ENCODE data around the gene PRMT1. TPM values are rescaled to one million over a fixed set of nuclear protein-coding genes. Genes with fewer than 3 reads are reported as not detected.

PRMT1 gene
- total RNA-seq, 1 donor from 2014 or later, result 103 TPM

DNA sequence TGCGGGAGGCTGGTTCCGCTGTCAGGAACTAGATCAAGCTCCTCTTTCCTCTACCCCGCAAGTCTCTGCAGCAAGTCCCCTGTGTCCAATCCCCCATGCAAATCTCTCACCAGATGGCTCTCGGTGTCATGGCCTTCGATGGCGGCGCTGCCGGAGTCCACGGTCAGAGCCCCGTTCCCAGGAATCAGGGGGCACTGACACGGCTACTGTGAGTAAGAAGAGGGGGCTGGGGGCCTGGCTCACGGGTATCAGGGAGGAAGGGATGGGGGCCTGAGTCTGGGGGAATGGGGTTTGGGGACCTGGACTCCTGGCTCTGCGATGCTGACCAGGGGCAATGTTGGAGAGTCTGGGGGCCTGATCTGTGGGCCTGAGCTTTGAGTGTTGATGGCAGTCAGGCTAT, 31.1 kb upstream of the PRMT1 start:
- DNase-seq (ENCODE audit: low spot score) (no peak), ATAC-seq (no peak)
- intact Hi-C loops (cut with DNase I), result no loop called here

DNA sequence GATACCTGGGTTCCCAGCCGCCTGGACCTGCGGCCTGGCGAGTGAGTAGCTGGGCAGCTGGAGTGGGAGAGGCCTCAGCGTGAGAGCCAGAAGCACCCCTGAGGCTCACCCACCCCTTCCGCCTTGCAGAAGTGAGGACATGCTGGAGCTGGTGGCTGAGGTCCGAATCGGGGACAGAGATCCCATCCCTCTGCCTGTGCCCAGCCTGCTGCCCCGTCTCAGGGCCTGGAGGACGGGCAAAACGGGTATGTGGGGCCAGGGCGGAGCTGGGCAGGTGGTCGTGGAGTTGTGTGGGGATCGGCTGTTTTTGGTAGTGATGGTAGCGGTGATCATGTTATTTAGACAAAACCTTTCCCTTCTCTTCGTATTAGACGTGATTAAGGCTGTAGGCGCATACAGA, 30.5 kb upstream of the PRMT1 start:
- intact Hi-C loops (cut with DNase I), result no loop called here
- DNase-seq (ENCODE audit: low spot score) (no peak), ATAC-seq (no peak)

DNA sequence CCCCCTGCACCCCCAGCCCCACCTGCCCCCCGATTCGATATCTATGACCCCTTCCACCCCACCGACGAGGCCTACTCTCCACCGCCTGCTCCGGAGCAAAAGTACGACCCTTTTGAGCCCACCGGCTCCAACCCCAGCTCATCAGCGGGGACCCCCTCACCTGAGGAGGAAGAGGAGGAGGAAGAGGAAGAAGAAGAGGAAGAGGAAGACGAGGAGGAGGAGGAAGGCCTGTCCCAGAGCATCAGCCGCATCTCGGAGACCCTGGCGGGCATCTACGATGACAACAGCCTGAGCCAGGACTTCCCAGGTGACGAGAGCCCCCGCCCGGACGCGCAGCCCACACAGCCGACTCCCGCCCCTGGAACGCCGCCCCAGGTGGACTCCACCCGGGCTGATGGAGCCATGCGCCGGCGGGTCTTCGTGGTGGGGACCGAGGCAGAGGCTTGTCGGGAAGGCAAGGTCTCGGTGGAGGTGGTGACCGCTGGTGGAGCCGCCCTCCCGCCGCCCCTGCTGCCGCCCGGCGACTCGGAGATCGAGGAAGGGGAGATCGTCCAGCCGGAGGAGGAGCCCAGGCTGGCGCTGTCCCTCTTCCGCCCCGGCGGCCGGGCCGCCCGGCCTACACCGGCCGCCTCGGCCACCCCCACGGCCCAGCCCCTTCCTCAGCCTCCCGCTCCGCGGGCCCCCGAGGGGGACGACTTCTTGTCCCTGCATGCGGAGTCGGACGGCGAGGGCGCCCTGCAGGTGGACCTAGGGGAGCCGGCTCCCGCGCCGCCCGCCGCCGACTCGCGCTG, 25.8 kb upstream of the PRMT1 start:
- ATAC-seq (no peak), DNase-seq (ENCODE audit: low spot score) (no peak)
- intact Hi-C loops (cut with DNase I), result no loop called here

GRCh38 chr19:49651820-49652550, 25.1 kb upstream of the PRMT1 start:
- no peak for DNase-seq (ENCODE audit: low spot score)
- no peak for ATAC-seq
- intact Hi-C loops (cut with DNase I), result no loop called here

DNA sequence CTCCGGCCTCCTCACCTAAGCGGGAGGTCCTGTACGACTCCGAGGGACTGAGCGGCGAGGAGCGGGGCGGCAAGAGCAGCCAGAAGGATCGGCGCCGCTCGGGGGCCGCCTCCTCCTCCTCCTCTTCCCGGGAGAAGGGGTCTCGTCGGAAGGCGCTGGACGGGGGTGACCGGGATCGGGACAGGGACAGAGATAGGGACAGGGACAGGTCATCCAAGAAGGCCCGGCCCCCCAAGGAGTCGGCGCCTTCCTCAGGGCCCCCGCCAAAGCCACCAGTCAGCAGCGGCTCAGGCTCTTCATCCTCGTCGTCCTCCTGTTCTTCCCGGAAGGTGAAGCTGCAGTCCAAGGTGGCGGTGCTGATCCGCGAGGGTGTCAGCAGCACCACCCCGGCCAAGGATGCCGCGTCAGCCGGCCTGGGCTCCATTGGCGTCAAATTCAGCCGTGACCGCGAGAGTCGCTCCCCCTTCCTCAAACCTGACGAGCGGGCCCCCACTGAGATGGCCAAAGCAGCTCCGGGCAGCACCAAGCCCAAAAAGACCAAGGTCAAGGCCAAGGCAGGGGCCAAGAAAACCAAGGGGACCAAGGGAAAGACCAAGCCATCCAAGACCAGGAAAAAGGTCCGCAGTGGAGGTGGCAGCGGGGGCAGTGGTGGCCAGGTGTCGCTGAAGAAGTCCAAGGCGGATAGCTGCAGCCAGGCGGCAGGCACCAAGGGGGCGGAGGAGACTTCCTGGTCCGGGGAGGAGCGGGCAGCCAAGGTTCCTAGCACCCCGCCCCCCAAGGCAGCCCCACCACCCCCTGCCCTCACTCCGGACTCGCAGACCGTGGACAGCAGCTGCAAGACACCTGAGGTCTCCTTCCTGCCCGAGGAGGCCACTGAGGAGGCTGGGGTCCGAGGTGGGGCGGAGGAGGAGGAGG, 24.3 kb upstream of the PRMT1 start:
- ATAC-seq (no peak), DNase-seq (ENCODE audit: low spot score) (no peak)
- intact Hi-C loops (cut with DNase I), result no loop called here

DNA sequence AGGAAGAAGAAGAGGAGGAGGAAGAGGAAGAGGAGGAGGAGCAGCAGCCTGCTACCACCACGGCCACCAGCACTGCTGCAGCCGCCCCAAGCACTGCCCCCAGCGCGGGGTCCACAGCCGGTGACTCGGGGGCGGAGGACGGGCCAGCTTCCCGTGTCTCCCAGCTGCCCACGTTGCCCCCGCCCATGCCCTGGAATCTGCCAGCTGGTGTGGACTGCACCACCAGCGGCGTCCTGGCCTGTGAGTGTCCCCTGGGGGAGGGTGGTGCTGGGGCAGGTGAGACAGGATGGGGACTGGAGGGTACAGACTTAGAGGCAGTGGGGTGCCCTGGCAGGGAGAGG, 23.6 kb upstream of the PRMT1 start:
- intact Hi-C loops (cut with DNase I), result no loop called here
- DNase-seq (ENCODE audit: low spot score) (no peak), ATAC-seq (no peak)

DNA sequence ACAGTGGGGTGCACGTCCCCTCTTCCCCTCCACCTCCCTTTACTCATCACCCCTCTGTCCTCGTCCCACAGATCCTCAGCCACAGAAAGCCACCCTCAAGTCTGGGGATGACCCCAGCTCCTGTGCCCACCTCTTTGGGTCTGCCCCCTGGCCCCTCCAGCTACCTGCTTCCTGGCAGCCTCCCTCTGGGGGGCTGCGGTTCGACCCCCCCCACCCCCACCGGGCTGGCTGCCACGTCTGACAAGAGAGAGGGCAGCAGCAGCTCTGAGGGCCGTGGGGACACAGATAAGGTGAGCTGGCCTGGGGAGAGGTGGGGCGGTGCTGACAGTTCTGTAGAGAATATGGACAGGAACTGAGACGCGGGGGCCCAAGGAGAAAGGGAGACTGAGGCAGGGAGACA, 22.5 kb upstream of the PRMT1 start:
- intact Hi-C loops (cut with DNase I), result no loop called here
- no peak for ATAC-seq
- no peak for DNase-seq (ENCODE audit: low spot score)

DNA sequence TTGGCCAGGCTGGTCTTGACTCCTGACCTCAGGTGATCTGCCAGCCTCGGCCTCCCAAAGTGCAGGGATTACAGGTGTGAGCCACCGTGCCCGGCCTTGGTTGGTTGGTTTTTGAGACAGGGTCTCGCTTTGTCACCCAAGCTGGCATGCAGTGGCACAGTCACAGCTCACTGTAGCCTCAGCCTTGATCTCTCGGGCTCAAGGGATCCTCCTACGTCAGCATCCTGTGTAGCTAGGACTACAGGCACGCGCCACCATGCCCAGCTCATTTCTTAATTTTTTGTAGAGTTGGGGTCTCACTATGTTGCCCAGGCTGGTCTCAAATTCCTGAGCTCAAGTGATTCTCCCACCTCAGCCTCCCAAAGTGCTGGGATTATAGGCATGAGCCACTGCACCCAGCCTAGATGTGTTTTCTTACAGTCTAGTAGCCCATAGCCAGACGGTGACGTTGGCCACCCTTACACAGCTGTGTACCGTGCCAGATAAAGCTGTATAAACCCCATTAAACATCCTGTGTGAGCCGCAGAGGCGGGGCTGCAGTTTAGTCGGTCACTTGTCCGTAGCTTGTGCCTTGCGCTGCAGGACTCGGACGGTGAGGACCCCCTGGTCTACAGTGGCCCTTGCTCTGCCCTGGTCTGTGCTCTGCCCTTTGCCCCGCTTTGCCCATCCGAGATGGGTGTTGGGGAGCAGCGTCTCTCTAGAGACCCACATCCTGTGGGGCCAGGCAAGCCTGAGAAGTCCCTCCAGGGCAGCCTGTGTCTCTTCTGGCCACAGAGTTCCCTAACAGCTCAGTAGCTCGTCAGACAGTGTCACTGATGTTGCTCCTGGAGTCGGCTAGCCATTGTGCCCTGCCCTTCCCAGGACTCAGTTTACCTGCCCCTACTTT, 21.3 kb upstream of the PRMT1 start:
- intact Hi-C loops (cut with DNase I), result no loop called here
- no peak for ATAC-seq
- DNase-seq (ENCODE audit: low spot score), result no peak

- intact Hi-C loops (cut with DNase I), result no loop called here
- no peak for ATAC-seq
- DNase-seq (ENCODE audit: low spot score), result no peak
Observed at GRCh38 chr19:49656456-49657109, 20.5 kb upstream of the PRMT1 start.

DNA sequence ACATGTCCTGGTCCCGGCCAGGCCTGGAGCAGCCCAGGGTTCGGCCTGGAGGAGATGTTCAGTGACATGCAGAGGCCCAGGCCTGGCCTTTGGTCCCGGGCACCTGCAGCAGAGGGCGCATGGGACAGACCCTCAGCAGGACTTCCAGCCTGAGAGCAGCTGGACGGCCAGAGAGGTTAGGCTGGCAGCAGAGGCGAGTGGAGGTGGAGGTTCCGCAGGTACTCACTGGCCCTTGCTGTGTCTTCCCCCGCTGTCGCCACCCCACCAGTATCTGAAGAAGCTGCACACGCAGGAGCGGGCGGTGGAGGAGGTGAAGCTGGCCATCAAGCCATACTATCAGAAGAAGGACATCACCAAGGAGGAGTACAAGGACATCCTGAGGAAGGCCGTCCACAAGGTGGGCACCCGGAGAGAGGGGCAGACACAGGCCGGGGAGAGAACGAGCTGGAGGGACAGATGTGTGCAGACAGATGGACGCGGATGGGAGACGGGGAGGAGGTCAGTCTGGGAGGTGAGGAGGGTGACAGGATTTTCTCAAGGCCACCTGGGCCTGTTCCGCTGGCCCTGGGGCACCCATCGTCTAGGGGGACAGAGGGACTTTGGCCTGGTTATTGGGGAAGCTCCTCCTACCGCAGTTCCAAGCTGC, 19.5 kb upstream of the PRMT1 start:
- DNase-seq (ENCODE audit: low spot score) (no peak), ATAC-seq (no peak)
- intact Hi-C loops (cut with DNase I), result no loop called here

DNA sequence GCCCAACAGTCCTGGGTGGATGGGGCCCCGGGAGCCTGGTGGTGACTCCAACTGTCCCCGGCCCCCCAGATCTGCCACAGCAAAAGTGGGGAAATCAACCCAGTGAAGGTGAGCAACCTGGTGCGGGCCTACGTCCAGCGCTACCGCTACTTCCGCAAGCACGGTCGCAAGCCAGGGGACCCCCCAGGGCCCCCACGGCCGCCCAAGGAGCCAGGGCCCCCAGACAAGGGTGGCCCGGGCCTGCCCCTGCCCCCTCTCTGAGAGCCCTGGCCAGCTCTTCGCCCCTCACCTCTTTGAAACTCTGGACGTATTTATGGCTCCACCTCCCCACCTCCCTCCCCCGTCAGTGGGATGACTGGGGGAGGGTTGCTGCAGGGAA, 18.9 kb upstream of the PRMT1 start:
- intact Hi-C loops (cut with DNase I), result no loop called here
- ATAC-seq (no peak), DNase-seq (ENCODE audit: low spot score) (no peak)

GRCh38 chr19:49658566-49659442, 18.3 kb upstream of the PRMT1 start:
- intact Hi-C loops (cut with DNase I), result no loop called here

GRCh38 chr19:49660338-49660961, 16.6 kb upstream of the PRMT1 start:
- no peak for ATAC-seq
- intact Hi-C loops (cut with DNase I), result no loop called here
- no peak for DNase-seq (ENCODE audit: low spot score)

More at GRCh38 chr19:49658566-49659442, 18.3 kb upstream of the PRMT1 start:
- ATAC-seq (no peak), DNase-seq (ENCODE audit: low spot score) (no peak)

- intact Hi-C loops (cut with DNase I), result no loop called here
- DNase-seq (ENCODE audit: low spot score) (no peak), ATAC-seq (no peak)
Observed at GRCh38 chr19:49662011-49662410, 15.1 kb upstream of the PRMT1 start.

GRCh38 chr19:49663224-49663623, 13.8 kb upstream of the PRMT1 start:
- intact Hi-C loops (cut with DNase I), result no loop called here
- DNase-seq (ENCODE audit: low spot score) (no peak), ATAC-seq (no peak)
